HCT116 (cell line): ENCODE results near the gene DCAF15. TPM values are rescaled to one million over a fixed set of nuclear protein-coding genes. Genes with fewer than 3 reads are reported as not detected.
A peak's percentile ranks its signal among the peaks of the same experiment; 100 is the strongest.

ENCODE experiments used
- ATAC-seq: fragments of 200-7000 bp; cut with Tn5 transposase; 2 replicates; pipeline ENCODE4 v1.9.1; 2020; ENCODE audit warnings: mild to moderate bottlenecking, moderate library complexity
- BruUV-seq: library from RNA; stranded (reverse); fragments of 400-500 nt; replicated peaks from 2 replicates; lab custom pipeline; 2021; lab: Mats Ljungman, UMichigan
- CTCF ChIA-PET: fragments of 300-600 bp; sonication (Branson Sonifier 250); formaldehyde crosslinking; loops from one replicate; lab custom pipeline; 2021; ENCODE audit warnings: antibody characterized with exemption; lab: Charles Lee
- POLR2A ChIA-PET: fragments of 300-600, 350-600 bp; sonication (Branson Sonifier 250); formaldehyde crosslinking; loops from one replicate; lab custom pipeline; 2021; ENCODE audit warnings: antibody characterized with exemption; lab: Charles Lee
- RAD21 ChIA-PET, 2 experiments: fragments of 300-600 bp; sonication (Branson Sonifier 250); formaldehyde crosslinking; loops; one replicate each; lab custom pipeline; 2023; ENCODE audit warnings: low total read pairs in 2 of 2; ENCODE audit not compliant: uncharacterized antibody in 2 of 2, unreplicated experiment in 2 of 2, low non-redundant PET in 1 of 2; lab: Charles Lee
- DNase-seq: peaks from one replicate; pipeline ENCODE4 v3.0.0-alpha.2; 2010; ENCODE audit warnings: low read depth, low spot score
- H2AFZ ChIP-seq: fragments of 200-600 bp; shearing (Covaris generic), sonication (generic); 2 replicates; pipeline ENCODE4 v1.6.1; 2017; ENCODE audit warnings: low read depth, mixed run types, mixed read lengths, antibody characterized with exemption, low read length; ENCODE audit not compliant: poor library complexity, severe bottlenecking
- H3K27ac ChIP-seq: 2 replicates; pipeline ENCODE4 v1.5.1; 2012; ENCODE audit warnings: low read depth, low read length
- H3K27me3 ChIP-seq: fragments of 200-600 bp; sonication (generic); 2 replicates; pipeline ENCODE4 v1.6.1; 2016; ENCODE audit warnings: mixed run types, low read length, mixed read lengths; ENCODE audit not compliant: insufficient read depth
- H3K36me3 ChIP-seq, 2 experiments: fragments of 200-500 bp in 1 of 2; fragments of 200-600 bp in 1 of 2; sonication (Bioruptor generic) in 1 of 2; sonication (generic) in 1 of 2; 2 replicates each; pipeline versions ENCODE4 v1.5.1 to v1.6.1; 2014 to 2016; ENCODE audit warnings: low read length in 2 of 2, inconsistent platforms in 1 of 2, mixed read lengths in 1 of 2, mixed run types in 1 of 2; ENCODE audit not compliant: insufficient read depth in 2 of 2, control insufficient read depth in 1 of 2
- H3K4me1 ChIP-seq, 2 experiments: fragments of 200-600 bp in 1 of 2; sonication (generic) in 1 of 2; 2 replicates each; pipeline versions ENCODE4 v1.5.1 to v1.6.1; 2012 to 2017; ENCODE audit warnings: low read length in 2 of 2, inconsistent platforms in 1 of 2, mild to moderate bottlenecking in 1 of 2, mixed read lengths in 1 of 2, mixed run types in 1 of 2, moderate library complexity in 1 of 2; ENCODE audit not compliant: insufficient read depth in 2 of 2, control insufficient read depth in 1 of 2
- H3K4me2 ChIP-seq: fragments of 200-600 bp; sonication (generic); 2 replicates; pipeline ENCODE4 v1.6.1; 2017; ENCODE audit warnings: mixed run types, low read length, mixed read lengths
- H3K4me3 ChIP-seq, 2 experiments: fragments of 200-600 bp in 1 of 2; sonication (generic) in 1 of 2; replicated peaks in 1 of 2; 2 replicates each; pipeline ENCODE4 v1.5.1; 2011 to 2016; ENCODE audit warnings: low read length in 2 of 2, control low read depth in 1 of 2, low read depth in 1 of 2, mild to moderate bottlenecking in 1 of 2, mixed read lengths in 1 of 2, mixed run types in 1 of 2
- H3K79me2 ChIP-seq: fragments of 200-600 bp; sonication (generic); 2 replicates; pipeline ENCODE4 v1.6.1; 2017; ENCODE audit warnings: mild to moderate bottlenecking, mixed run types, low read length, moderate library complexity, mixed read lengths; ENCODE audit not compliant: insufficient read depth
- H3K9ac ChIP-seq: fragments of 200-600 bp; sonication (generic); 2 replicates; pipeline ENCODE4 v1.6.1; 2016; ENCODE audit warnings: low read length, mixed read lengths
- H3K9me2 ChIP-seq: fragments of 200-600 bp; sonication (generic), shearing (Covaris generic); 2 replicates; pipeline ENCODE4 v1.6.1; 2017; ENCODE audit warnings: mixed run types, mild to moderate bottlenecking, moderate library complexity; ENCODE audit not compliant: insufficient read depth
- H3K9me3 ChIP-seq, 2 experiments: fragments of 200-500 bp in 1 of 2; fragments of 200-600 bp in 1 of 2; sonication (Bioruptor generic) in 1 of 2; sonication (generic) in 1 of 2; 2 replicates each; pipeline ENCODE4 v1.6.1; 2014 to 2017; ENCODE audit warnings: low read length in 2 of 2, mixed read lengths in 2 of 2, inconsistent platforms in 1 of 2, low read depth in 1 of 2, mild to moderate bottlenecking in 1 of 2, mixed run types in 1 of 2, moderate library complexity in 1 of 2; ENCODE audit not compliant: control insufficient read depth in 1 of 2, insufficient read depth in 1 of 2
- H4K20me1 ChIP-seq: fragments of 200-600 bp; sonication (generic), shearing (Covaris generic); 2 replicates; pipeline ENCODE4 v1.6.1; 2017; ENCODE audit warnings: mixed run types, mild to moderate bottlenecking, moderate library complexity; ENCODE audit not compliant: insufficient read depth
- CEBPB ChIP-seq: IDR thresholded peaks from 2 replicates; pipeline ENCODE4 v1.6.1; 2012; ENCODE audit warnings: low read depth
- EGR1 ChIP-seq: IDR thresholded peaks from 2 replicates; pipeline ENCODE4 v1.6.1; 2012; ENCODE audit warnings: low read depth
- EZH2 ChIP-seq: fragments of 200-600 bp; sonication (generic); IDR thresholded peaks from 2 replicates; pipeline ENCODE4 v1.6.1; 2017; ENCODE audit warnings: antibody characterized with exemption, mixed run types
- EZH2phosphoT487 ChIP-seq: fragments of 200-600 bp; IDR thresholded peaks from 2 replicates; pipeline ENCODE4 v1.6.1; 2018; ENCODE audit warnings: antibody characterized with exemption, borderline replicate concordance
- FOSL1 ChIP-seq: IDR thresholded peaks from 2 replicates; pipeline ENCODE4 v1.6.1; 2012; ENCODE audit warnings: low read depth
- JUND ChIP-seq: IDR thresholded peaks from 2 replicates; pipeline ENCODE4 v1.6.1; 2012
- POLR2AphosphoS5 ChIP-seq: IDR thresholded peaks from 2 replicates; pipeline ENCODE4 v1.6.1; 2011; ENCODE audit warnings: mild to moderate bottlenecking, low read depth, low read length, moderate library complexity
- RAD21 ChIP-seq: IDR thresholded peaks from 2 replicates; pipeline ENCODE4 v1.6.1; 2012; ENCODE audit warnings: low read depth, mild to moderate bottlenecking
- SIN3A ChIP-seq: IDR thresholded peaks from 2 replicates; pipeline ENCODE4 v1.6.1; 2012; ENCODE audit warnings: low read depth
- SRF ChIP-seq: IDR thresholded peaks from 2 replicates; pipeline ENCODE4 v1.6.1; 2012; ENCODE audit warnings: low read depth
- ZFX ChIP-seq: fragments of 450-650 bp; IDR thresholded peaks from 2 replicates; pipeline ENCODE4 v1.6.1; 2017
- ZNF274 ChIP-seq: fragments of 200-500 bp; sonication (Bioruptor generic); IDR thresholded peaks from 2 replicates; pipeline ENCODE4 v1.6.1; 2014; ENCODE audit warnings: mild to moderate bottlenecking, low read depth, low read length, inconsistent platforms
- intact Hi-C: fragments of 100-400 bp; cut with micrococcal nuclease; formaldehyde crosslinking; loops from 2 replicates; pipeline ENCODE4 v1.10.0; 2022
- total RNA-seq: library from RNA; stranded (reverse); gene quantifications from one replicate; pipeline ENCODE4 v1.2.1, GENCODE V29; 2021; ENCODE audit not compliant: unreplicated experiment
- TF ChIP-seq, protein P1 (sequence below): IDR thresholded peaks from 2 replicates; pipeline ENCODE4 v1.6.1; 2012
- TF ChIP-seq, protein P2 (sequence below): IDR thresholded peaks from 2 replicates; pipeline ENCODE4 v1.6.1; 2012
- TF ChIP-seq, protein P3 (sequence below): IDR thresholded peaks from 2 replicates; pipeline ENCODE4 v1.6.1; 2012; ENCODE audit warnings: low read depth

Gene DCAF15
- total RNA-seq, 1 experiment from 2014 or later = 46.2 TPM

DNA sequence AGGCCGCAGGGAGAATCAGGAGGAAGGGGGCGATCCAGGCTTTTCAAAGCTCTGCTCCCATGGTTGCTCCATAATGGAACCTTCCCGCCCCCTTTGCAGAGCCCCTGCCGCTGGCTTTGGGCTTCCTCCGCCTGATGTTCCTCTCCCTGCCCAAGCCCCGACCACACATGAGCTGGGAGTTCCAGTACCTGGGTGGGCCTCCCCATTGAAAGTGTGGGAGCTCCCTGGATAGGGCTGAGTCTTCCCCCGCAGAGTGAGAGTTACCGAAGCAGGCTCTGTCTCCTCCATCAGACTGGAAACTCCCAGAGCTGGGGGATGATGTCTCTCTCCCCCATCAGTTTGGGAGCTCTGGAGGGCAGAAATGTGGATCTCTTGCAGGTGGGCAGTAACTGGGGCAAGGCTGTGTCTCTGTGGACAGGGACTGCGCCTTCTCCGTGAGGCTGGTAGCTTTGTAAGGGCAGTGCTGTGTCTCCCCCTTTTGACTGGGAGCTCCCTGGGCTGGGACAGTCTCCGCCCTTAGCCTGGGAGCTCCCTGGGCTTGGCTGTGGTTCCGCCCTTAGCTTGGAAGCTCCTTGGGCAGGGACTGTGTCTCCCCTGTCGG, 722 bp downstream of the DCAF15 start:
- CTCF ChIA-PET = interaction anchor here (1.3 kb wide), 1 partner anchor 106 kb away, joined by 3 read pairs; no protein-coding TSS in a partner anchor
- POLR2A ChIA-PET = interaction anchor here (1.3 to 1.7 kb wide), 2 partner anchors 19 to 79 kb away, joined by 3 to 4 read pairs; partner anchors contain the start of gene IL27RA
- no TSS peak for BruUV-seq
- no peak overlapping the region for H2AFZ ChIP-seq
- peaks cover 7 to 18% of the 10 kb centered on the region in 2 experiments for H3K4me1 ChIP-seq
- TF ChIP-seq ZFX (no peak), SIN3A (no peak), FOSL1 (no peak), EZH2 (no peak), POLR2AphosphoS5 (no peak; the same call in 1 of the 2 replicates), EGR1 (no peak), ZNF274 (no peak), RAD21 (no peak; the same call in 1 of the 2 replicates), EZH2phosphoT487 (no peak), JUND (no peak), CEBPB (no peak), SRF (no peak)
- TF ChIP-seq, protein P1, sequence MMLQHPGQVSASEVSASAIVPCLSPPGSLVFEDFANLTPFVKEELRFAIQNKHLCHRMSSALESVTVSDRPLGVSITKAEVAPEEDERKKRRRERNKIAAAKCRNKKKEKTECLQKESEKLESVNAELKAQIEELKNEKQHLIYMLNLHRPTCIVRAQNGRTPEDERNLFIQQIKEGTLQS = no peak
- TF ChIP-seq, protein P2, sequence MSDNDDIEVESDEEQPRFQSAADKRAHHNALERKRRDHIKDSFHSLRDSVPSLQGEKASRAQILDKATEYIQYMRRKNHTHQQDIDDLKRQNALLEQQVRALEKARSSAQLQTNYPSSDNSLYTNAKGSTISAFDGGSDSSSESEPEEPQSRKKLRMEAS = no peak
- TF ChIP-seq, protein P3, sequence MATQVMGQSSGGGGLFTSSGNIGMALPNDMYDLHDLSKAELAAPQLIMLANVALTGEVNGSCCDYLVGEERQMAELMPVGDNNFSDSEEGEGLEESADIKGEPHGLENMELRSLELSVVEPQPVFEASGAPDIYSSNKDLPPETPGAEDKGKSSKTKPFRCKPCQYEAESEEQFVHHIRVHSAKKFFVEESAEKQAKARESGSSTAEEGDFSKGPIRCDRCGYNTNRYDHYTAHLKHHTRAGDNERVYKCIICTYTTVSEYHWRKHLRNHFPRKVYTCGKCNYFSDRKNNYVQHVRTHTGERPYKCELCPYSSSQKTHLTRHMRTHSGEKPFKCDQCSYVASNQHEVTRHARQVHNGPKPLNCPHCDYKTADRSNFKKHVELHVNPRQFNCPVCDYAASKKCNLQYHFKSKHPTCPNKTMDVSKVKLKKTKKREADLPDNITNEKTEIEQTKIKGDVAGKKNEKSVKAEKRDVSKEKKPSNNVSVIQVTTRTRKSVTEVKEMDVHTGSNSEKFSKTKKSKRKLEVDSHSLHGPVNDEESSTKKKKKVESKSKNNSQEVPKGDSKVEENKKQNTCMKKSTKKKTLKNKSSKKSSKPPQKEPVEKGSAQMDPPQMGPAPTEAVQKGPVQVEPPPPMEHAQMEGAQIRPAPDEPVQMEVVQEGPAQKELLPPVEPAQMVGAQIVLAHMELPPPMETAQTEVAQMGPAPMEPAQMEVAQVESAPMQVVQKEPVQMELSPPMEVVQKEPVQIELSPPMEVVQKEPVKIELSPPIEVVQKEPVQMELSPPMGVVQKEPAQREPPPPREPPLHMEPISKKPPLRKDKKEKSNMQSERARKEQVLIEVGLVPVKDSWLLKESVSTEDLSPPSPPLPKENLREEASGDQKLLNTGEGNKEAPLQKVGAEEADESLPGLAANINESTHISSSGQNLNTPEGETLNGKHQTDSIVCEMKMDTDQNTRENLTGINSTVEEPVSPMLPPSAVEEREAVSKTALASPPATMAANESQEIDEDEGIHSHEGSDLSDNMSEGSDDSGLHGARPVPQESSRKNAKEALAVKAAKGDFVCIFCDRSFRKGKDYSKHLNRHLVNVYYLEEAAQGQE = no peak
- no peaks in the 10 kb centered on the region for H3K9me3 ChIP-seq
- DNase-seq (no peak), ATAC-seq (peak; percentile 31)
- peaks cover 21% of the 10 kb centered on the region for H3K79me2 ChIP-seq
- peak overlapping the region; percentile 97 for H3K4me2 ChIP-seq
- peak overlapping the region; percentile 91 to 92 for H3K4me3 ChIP-seq
- peak overlapping the region; percentile 67 for H3K27ac ChIP-seq
- H3K36me3 ChIP-seq = peaks cover 7 to 21% of the 10 kb centered on the region in 2 experiments; a peak in 3 of 4 replicates
- RAD21 ChIA-PET = interaction anchor here in 1 of 2 experiments (0.6 kb wide), 2 partner anchors 35 to 80 kb away, joined by 3 read pairs; no protein-coding TSS in a partner anchor
- H3K9ac ChIP-seq = peak overlapping the region; percentile 82
- H4K20me1 ChIP-seq = no peaks in the 10 kb centered on the region
- H3K9me2 ChIP-seq = no peaks in the 10 kb centered on the region
- H3K27me3 ChIP-seq = no peaks in the 10 kb centered on the region
- intact Hi-C loops = loop anchor here (2.0 kb wide), 1 partner anchor 52 kb away; no protein-coding TSS in a partner anchor
